Keratinocyte (primary cell): ENCODE data around the gene THOC1.

Experiments
- EZH2 ChIP-seq: IDR thresholded peaks from one replicate; pipeline ENCODE4 v1.6.1; 2012; ENCODE audit warnings: inconsistent platforms, mild to moderate bottlenecking, low read length, moderate library complexity
- TF ChIP-seq, protein P1 (sequence below), 3 experiments: IDR thresholded peaks in 1 of 3; conservative IDR thresholded peaks in 1 of 3; optimal IDR thresholded peaks in 1 of 3; 2 replicates in 2 of 3; 3 replicates in 1 of 3; pipeline versions ENCODE3 to v1.5.1; 2011; ENCODE audit warnings: low read length in 3 of 3, mild to moderate bottlenecking in 3 of 3, moderate library complexity in 2 of 3, control low read depth in 1 of 3, inconsistent platforms in 1 of 3; ENCODE audit not compliant: insufficient read depth in 2 of 3; ENCODE audit errors: extremely low read depth in 1 of 3

GRCh38 chr18:240175-240574, 27.7 kb downstream of the THOC1 start:
- TF ChIP-seq, protein P1, sequence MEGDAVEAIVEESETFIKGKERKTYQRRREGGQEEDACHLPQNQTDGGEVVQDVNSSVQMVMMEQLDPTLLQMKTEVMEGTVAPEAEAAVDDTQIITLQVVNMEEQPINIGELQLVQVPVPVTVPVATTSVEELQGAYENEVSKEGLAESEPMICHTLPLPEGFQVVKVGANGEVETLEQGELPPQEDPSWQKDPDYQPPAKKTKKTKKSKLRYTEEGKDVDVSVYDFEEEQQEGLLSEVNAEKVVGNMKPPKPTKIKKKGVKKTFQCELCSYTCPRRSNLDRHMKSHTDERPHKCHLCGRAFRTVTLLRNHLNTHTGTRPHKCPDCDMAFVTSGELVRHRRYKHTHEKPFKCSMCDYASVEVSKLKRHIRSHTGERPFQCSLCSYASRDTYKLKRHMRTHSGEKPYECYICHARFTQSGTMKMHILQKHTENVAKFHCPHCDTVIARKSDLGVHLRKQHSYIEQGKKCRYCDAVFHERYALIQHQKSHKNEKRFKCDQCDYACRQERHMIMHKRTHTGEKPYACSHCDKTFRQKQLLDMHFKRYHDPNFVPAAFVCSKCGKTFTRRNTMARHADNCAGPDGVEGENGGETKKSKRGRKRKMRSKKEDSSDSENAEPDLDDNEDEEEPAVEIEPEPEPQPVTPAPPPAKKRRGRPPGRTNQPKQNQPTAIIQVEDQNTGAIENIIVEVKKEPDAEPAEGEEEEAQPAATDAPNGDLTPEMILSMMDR (optimal IDR thresholded peaks at IDR 0.05 in 1 of 3, IDR thresholded peaks at IDR 0.05 in 1 of 3, conservative IDR thresholded peaks at IDR 0.05 in 1 of 3; ENCODE audit: extremely low read depth in 1 of 3, insufficient read depth in 2 of 3, low read length in 3 of 3), result no peak
- no peak for TF ChIP-seq EZH2
